ENCODE measurements around the gene MBD1.
"Not testable (repeated sequence)": the region's sequence is repeated elsewhere in the genome, so short reads cannot be mapped to it uniquely, and the experiment has no call there.

The MBD1 gene

GRCh38 chr18:50281295-50281971 is at the start of gene MBD1:
Gene MBD1, minus strand, starts transcription at chr18:50281523. Its CDS starts 1,531 bp downstream, at chr18:50279992.
- Mint-ChIP-seq H3K36me3 (ENCODE audit: low read depth) (peaks cover 78% of the 10 kb centered on the region), H3K4me1 (ENCODE audit: low read depth) (peaks cover 64% of the 10 kb centered on the region), H3K4me3 (peak within 1 kb of the TSS; percentile 95)

GRCh38 chr18:50330176-50330575 is 48.9 kb upstream of the MBD1 start:
- no peak overlapping the region for H3K4me3 Mint-ChIP-seq

More at GRCh38 chr18:50281295-50281971, at the start of gene MBD1:
- Mint-ChIP-seq H3K27ac (peak within 1 kb of the TSS; percentile 92), H3K27me3 (no peaks in the 10 kb centered on the region), H3K9me3 (no peaks in the 10 kb centered on the region)
- intact Hi-C loops (cut with micrococcal nuclease): loop anchor here (1.0 to 10.0 kb wide), 4 partner anchors 15 to 787 kb away; partner anchors contain the start of genes ACAA2, CFAP53 and RPL17

GRCh38 chr18:50327983-50328382 is 46.7 kb upstream of the MBD1 start:
- Mint-ChIP-seq H3K4me3 (no peak overlapping the region), H3K9me3 (peaks cover 12% of the 10 kb centered on the region), H3K27me3 (peaks cover 18% of the 10 kb centered on the region), H3K27ac (no peak overlapping the region), H3K4me1 (ENCODE audit: low read depth) (peaks cover 15% of the 10 kb centered on the region), H3K36me3 (ENCODE audit: low read depth) (no peaks in the 10 kb centered on the region)
- intact Hi-C loops (cut with micrococcal nuclease): no loop called here

More at GRCh38 chr18:50330176-50330575, 48.9 kb upstream of the MBD1 start:
- H3K27me3 Mint-ChIP-seq: peaks cover 13% of the 10 kb centered on the region
- intact Hi-C loops (cut with micrococcal nuclease): no loop called here
- no peaks in the 10 kb centered on the region for H3K36me3 Mint-ChIP-seq (ENCODE audit: low read depth)
- peaks cover 3% of the 10 kb centered on the region for H3K9me3 Mint-ChIP-seq
- H3K4me1 Mint-ChIP-seq (ENCODE audit: low read depth): peaks cover 31% of the 10 kb centered on the region
- H3K27ac Mint-ChIP-seq: no peak overlapping the region

- intact Hi-C loops (cut with micrococcal nuclease): no loop called here
- Mint-ChIP-seq H3K4me1 (ENCODE audit: low read depth) (peaks cover 13% of the 10 kb centered on the region), H3K9me3 (peaks cover 12% of the 10 kb centered on the region), H3K27ac (no peak overlapping the region), H3K4me3 (no peak overlapping the region), H3K27me3 (peaks cover 29% of the 10 kb centered on the region), H3K36me3 (ENCODE audit: low read depth) (no peaks in the 10 kb centered on the region)
Observed at GRCh38 chr18:50320719-50321118, 39.4 kb upstream of the MBD1 start.

GRCh38 chr18:50315100-50315871 is 34.0 kb upstream of the MBD1 start:
- Mint-ChIP-seq H3K4me1 (ENCODE audit: low read depth) (peaks cover 22% of the 10 kb centered on the region), H3K9me3 (no peaks in the 10 kb centered on the region), H3K36me3 (ENCODE audit: low read depth) (no peaks in the 10 kb centered on the region), H3K27ac (no peak overlapping the region), H3K27me3 (peaks cover 16% of the 10 kb centered on the region), H3K4me3 (no peak overlapping the region)
- intact Hi-C loops (cut with micrococcal nuclease): no loop called here

GRCh38 chr18:50313873-50314460 is 32.6 kb upstream of the MBD1 start:
- H3K4me3 Mint-ChIP-seq: no peak overlapping the region
- H3K4me1 Mint-ChIP-seq (ENCODE audit: low read depth): peaks cover 22% of the 10 kb centered on the region
- H3K36me3 Mint-ChIP-seq (ENCODE audit: low read depth): no peaks in the 10 kb centered on the region
- H3K27ac Mint-ChIP-seq: no peak overlapping the region
- intact Hi-C loops (cut with micrococcal nuclease): no loop called here
- no peaks in the 10 kb centered on the region for H3K9me3 Mint-ChIP-seq
- H3K27me3 Mint-ChIP-seq: peaks cover 16% of the 10 kb centered on the region

- no peaks in the 10 kb centered on the region for H3K9me3 Mint-ChIP-seq
- H3K27me3 Mint-ChIP-seq: peaks cover 10% of the 10 kb centered on the region
- peaks cover 27% of the 10 kb centered on the region for H3K4me1 Mint-ChIP-seq (ENCODE audit: low read depth)
- H3K27ac Mint-ChIP-seq: peak overlapping the region; percentile 76
- H3K4me3 Mint-ChIP-seq: no peak overlapping the region
- intact Hi-C loops (cut with micrococcal nuclease): no loop called here
- no peaks in the 10 kb centered on the region for H3K36me3 Mint-ChIP-seq (ENCODE audit: low read depth)
Observed at GRCh38 chr18:50313031-50313607, 31.8 kb upstream of the MBD1 start.

GRCh38 chr18:50312296-50313030 is 31.1 kb upstream of the MBD1 start:
- peak overlapping the region; percentile 76 for H3K27ac Mint-ChIP-seq
- H3K36me3 Mint-ChIP-seq (ENCODE audit: low read depth): no peaks in the 10 kb centered on the region
- peaks cover 5% of the 10 kb centered on the region for H3K27me3 Mint-ChIP-seq
- intact Hi-C loops (cut with micrococcal nuclease): no loop called here
- no peaks in the 10 kb centered on the region for H3K9me3 Mint-ChIP-seq
- H3K4me1 Mint-ChIP-seq (ENCODE audit: low read depth): peaks cover 26% of the 10 kb centered on the region
- no peak overlapping the region for H3K4me3 Mint-ChIP-seq

- H3K27me3 Mint-ChIP-seq: peaks cover 5% of the 10 kb centered on the region
- H3K9me3 Mint-ChIP-seq: no peaks in the 10 kb centered on the region
- H3K4me1 Mint-ChIP-seq (ENCODE audit: low read depth): peaks cover 33% of the 10 kb centered on the region
- no peak overlapping the region for H3K4me3 Mint-ChIP-seq
- H3K27ac Mint-ChIP-seq: no peak overlapping the region
- H3K36me3 Mint-ChIP-seq (ENCODE audit: low read depth): no peaks in the 10 kb centered on the region
- intact Hi-C loops (cut with micrococcal nuclease): no loop called here
Observed at GRCh38 chr18:50311650-50312049, 30.3 kb upstream of the MBD1 start.

- intact Hi-C loops (cut with micrococcal nuclease): no loop called here
- peaks cover 5% of the 10 kb centered on the region for H3K27me3 Mint-ChIP-seq
- peaks cover 33% of the 10 kb centered on the region for H3K4me1 Mint-ChIP-seq (ENCODE audit: low read depth)
- H3K9me3 Mint-ChIP-seq: no peaks in the 10 kb centered on the region
- no peak overlapping the region for H3K27ac Mint-ChIP-seq
- H3K4me3 Mint-ChIP-seq: no peak overlapping the region
- H3K36me3 Mint-ChIP-seq (ENCODE audit: low read depth): no peaks in the 10 kb centered on the region
Observed at GRCh38 chr18:50310080-50310479, 28.8 kb upstream of the MBD1 start.

GRCh38 chr18:50308851-50309250 is 27.5 kb upstream of the MBD1 start:
- Mint-ChIP-seq H3K4me1 (ENCODE audit: low read depth) (peaks cover 33% of the 10 kb centered on the region), H3K27ac (peak overlapping the region; percentile 75)
- H3K36me3 Mint-ChIP-seq (ENCODE audit: low read depth); intact Hi-C loops (cut with micrococcal nuclease); H3K4me3 Mint-ChIP-seq; H3K9me3 Mint-ChIP-seq; H3K27me3 Mint-ChIP-seq: not testable (repeated sequence)

GRCh38 chr18:50307738-50308470 is 26.6 kb upstream of the MBD1 start:
- peaks cover 9% of the 10 kb centered on the region for H3K27me3 Mint-ChIP-seq
- peak overlapping the region; percentile 75 for H3K27ac Mint-ChIP-seq
- intact Hi-C loops (cut with micrococcal nuclease): loop anchor here (1.0 kb wide), 1 partner anchor 10 kb away; no protein-coding TSS in a partner anchor
- H3K36me3 Mint-ChIP-seq (ENCODE audit: low read depth): no peaks in the 10 kb centered on the region
- peaks cover 28% of the 10 kb centered on the region for H3K4me1 Mint-ChIP-seq (ENCODE audit: low read depth)
- H3K9me3 Mint-ChIP-seq: no peaks in the 10 kb centered on the region
- H3K4me3 Mint-ChIP-seq: peak overlapping the region; percentile 87

- no peaks in the 10 kb centered on the region for H3K36me3 Mint-ChIP-seq (ENCODE audit: low read depth)
- H3K9me3 Mint-ChIP-seq: no peaks in the 10 kb centered on the region
- peaks cover 23% of the 10 kb centered on the region for H3K4me1 Mint-ChIP-seq (ENCODE audit: low read depth)
- intact Hi-C loops (cut with micrococcal nuclease): loop anchor here (1.0 kb wide), 1 partner anchor 9 kb away; no protein-coding TSS in a partner anchor
- peak overlapping the region; percentile 87 for H3K4me3 Mint-ChIP-seq
- H3K27me3 Mint-ChIP-seq: peaks cover 13% of the 10 kb centered on the region
- peak overlapping the region; percentile 75 for H3K27ac Mint-ChIP-seq
Observed at GRCh38 chr18:50307400-50307737, 26.0 kb upstream of the MBD1 start.
